MM.1S (cell line): Measurements from ENCODE around the gene NINL.

ENCODE experiments used
- CTCF ChIP-seq: fragments of 300-600 bp; sonication (generic); IDR thresholded peaks from 2 replicates; pipeline ENCODE4 v1.5.1; 2016; ENCODE audit warnings: antibody characterized with exemption, low read length, mixed read lengths
- EZH2phosphoT487 ChIP-seq: fragments of 300-600 bp; sonication (generic); IDR thresholded peaks from 2 replicates; pipeline ENCODE4 v1.6.1; 2018; ENCODE audit warnings: antibody characterized with exemption, low read length

GRCh38 chr20:25622450-25623224 is 37.3 kb upstream of the NINL start:
- TF ChIP-seq CTCF = no peak
- TF ChIP-seq EZH2phosphoT487 = no peak
